ENCODE measurements around the gene LRRC74A.
"Not testable (repeated sequence)": the region's sequence is repeated elsewhere in the genome, so short reads cannot be mapped to it uniquely, and the experiment has no call there.

LRRC74A gene

DNA sequence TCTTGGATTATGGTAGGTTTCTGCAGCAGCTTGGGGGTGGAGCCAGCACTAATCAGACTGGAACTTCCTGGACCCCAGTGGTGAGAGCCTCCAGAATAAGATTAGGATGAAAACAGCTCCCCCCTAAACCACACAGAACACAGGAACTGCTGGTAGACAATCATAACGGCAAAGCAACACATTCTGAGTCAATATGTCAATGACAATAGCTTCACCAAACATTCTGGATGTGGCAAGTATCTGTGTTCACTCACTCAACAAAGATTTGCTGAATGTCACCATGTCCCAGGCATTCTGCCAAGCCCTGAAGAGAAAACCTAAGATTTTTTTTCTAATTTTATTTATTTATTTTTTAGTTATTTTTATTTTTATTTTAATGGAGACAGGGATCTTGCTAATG is 65.2 kb downstream of the LRRC74A start:
- DNase-seq (ENCODE audit: low read depth), result peak; percentile 11

DNA sequence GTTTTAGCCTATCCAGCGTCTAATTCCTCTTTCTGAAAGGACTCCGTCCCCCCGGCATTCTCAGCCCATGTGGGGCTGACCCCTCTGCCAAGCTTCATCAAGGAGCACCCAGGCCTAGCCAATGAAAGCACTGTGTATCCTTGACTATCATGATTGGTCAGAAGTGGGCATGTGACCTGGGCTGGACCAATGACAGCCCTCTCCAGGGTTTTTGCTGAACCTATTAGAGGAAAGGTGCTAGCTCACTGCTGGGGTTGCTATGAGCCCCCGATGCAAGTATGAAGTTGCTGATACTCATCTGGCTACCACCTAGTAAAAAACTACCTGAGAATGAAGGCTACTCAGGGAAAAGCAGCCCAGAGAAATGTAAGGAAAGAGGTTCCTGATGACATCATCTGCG is 68.1 kb downstream of the LRRC74A start:
- DNase-seq (ENCODE audit: low read depth), result no peak

DNA sequence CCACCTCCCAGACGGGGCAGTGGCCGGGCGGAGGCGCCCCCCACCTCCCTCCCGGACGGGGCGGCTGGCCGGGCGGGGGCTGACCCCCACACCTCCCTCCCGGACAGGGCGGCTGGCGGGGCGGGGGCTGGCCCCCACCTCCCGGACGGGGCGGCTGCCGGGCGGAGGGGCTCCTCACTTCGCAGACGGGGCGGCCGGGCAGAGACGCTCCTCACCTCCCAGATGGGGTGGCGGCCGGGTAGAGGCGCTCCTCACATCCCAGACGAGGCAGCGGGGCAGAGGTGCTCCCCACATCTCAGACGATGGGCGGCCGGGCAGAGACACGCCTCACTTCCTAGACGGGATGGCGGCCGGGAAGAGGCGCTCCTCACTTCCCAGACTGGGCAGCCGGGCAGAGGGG is 71.8 kb downstream of the LRRC74A start:
- DNase-seq (ENCODE audit: low read depth), result not testable (repeated sequence)

DNA sequence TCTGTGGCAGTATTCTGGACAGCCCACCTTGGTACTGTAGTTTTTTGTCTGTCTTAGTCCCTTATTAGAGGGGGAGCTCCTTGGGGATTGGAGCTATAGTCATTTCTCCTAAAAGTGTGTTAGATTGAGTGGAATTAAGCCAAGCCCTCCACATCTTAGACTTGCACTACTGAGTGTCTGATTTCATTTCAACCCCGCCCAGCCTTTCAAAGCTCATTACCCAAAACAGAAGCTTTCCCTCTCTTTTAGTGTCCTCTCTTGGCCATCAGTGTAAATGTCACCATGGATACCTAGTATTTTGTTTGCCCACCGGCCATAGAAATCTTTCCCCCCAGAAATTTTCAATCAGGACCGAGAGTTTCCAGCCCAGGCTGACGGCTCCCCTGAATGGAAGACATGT is 74.5 kb downstream of the LRRC74A start:
- DNase-seq (ENCODE audit: low read depth), result no peak

DNA sequence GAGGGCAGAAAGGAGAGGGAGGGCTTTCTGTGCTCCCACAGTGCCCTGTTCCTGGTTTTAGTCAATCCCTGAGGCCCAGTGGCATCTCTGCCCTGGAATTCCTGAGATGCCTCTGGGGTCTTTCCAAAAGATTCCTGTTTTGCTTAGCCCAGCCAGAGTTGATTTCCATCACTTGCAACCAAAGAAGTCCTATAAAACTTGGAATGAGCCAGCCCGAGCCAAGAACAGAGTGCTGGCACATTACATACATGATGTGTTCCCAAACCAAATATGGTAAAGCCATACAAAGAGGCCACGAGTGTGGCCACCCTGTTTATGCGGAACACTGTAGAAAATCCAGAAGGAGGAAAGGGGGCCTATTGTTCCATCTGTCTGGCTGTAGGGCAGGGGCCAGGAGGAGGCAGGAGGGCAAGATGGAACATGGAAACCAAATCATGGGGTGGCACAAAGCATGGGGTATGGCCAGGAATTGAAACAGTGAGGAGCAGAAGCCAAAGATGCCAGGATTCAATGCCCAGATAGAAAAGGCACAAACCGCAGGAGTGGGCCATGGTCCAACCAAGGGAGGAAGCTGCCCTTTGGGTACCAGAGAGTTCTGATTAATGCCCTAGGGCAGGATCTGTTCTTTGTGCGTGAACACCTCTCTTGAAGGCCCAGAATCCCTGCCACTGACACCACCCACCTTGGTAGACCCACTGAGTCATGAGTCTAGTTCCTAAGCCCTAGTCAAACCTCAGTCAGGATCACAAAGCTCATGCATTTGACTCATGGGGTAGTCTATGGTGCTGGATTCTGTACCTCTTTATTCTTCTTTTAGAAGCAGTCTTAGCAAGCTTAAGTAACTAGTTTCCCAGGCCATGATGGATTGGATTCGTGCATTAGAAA is 75.2 kb downstream of the LRRC74A start:
- no peak for DNase-seq (ENCODE audit: low read depth)

DNA sequence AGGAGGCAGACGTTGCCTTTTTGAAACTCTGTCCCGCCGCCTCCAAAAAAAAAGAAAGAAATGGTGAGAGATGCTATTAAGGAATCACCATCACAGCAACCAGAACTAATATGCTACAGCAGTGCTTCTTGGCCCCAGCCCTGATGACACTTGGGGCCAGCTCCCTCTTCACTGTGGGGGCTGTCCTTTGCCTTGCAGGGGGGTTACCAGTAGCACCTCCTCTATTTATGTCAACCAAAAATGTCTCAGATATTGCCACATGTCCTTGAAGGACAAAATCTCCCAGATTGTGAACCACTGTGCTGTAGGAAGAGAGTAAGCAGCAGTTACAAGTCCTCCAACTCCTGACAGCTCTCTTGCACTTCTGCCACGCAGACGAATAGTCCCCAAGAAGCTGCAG is 76.4 kb downstream of the LRRC74A start:
- DNase-seq (ENCODE audit: low read depth), result no peak

DNA sequence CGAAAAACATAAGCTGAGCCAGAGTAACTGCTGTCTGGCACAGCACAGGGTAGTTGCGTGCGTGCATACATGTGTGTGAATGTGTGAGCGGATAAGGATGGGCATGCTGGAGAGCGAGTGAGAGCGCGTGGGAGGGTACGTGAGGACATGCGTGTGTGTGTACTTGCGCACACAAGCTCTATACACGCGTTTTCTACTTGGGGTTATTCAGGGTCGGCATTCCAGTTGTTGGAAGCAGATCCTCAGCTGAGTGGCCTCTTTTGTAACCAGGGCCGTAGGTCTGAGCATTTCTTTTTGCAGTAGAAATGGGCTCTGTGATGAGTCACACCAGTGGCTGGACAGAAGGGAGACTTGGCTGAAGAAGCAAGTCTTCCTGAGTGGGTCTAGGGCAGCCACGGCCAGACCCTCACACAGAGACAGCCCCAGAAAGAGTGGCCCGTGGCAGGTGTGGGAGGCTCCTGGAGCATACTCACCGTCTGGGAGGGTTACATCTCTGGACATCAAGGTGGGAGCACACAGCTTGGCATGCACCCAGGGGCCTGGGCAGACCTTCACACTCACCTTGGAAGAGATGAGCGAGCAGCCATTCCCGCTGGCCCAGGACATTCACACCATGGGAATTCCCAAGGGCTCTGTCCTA is 78.0 kb downstream of the LRRC74A start:
- peak; percentile 94 for DNase-seq (ENCODE audit: low read depth)

DNA sequence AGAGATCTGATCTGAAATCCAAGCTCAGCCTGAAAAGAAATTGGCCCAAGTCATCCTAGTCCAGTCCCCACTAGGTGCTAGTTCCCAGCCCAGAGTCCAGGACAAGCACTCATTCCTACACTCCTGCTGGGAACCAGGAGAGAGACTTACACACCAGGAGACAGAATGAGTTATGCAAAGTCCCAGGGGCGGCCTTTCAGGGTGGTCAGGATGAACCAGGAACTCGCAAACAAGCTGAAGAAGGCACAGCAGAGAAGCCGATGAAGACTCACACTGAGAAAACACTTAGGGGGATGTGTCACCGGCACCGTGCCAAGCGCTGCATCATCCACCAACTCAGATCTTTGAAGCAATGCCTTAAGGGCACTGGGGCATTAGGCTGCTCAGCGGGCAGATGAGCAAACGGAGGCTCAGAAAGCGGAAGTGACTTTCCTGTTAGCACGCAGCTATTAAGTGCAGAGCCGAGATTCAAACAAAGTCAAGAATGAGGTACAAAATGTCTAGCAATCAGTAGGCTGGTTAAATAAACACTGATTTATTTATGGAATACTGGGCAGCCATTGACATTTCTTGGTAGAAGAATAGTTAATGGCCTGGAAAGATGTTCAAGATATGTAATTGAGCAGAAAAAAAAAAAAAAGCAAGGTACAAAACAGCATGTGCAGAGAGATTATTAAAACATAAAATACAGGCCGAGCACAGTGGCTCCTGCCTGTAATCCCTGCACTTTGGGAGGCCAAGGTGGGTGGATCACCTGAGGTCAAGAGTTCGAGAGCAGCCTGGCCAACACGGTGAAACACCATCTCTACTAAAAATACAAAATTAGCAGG is 78.7 kb downstream of the LRRC74A start:
- peak; percentile 96 for DNase-seq (ENCODE audit: low read depth)

DNA sequence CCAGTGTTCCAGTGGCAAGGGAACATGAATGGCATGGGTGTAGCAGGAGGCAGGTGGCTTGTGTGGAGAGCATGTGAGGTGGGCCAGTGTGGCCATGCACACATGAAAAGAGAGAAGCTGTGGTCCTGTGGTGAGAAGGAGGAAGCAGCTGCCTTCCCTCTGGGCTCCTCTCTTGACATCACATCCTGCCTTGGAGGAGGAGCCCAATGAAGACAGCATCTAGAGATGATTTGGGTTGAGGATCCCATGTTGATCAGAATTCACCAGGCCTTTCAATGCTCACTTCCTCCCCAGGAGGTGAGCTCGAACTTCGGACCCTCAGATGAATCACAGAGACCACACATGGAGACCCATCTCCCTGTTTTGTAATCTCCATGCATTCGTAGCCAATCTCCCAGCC is 82.6 kb downstream of the LRRC74A start:
- DNase-seq (ENCODE audit: low read depth), result no peak

DNA sequence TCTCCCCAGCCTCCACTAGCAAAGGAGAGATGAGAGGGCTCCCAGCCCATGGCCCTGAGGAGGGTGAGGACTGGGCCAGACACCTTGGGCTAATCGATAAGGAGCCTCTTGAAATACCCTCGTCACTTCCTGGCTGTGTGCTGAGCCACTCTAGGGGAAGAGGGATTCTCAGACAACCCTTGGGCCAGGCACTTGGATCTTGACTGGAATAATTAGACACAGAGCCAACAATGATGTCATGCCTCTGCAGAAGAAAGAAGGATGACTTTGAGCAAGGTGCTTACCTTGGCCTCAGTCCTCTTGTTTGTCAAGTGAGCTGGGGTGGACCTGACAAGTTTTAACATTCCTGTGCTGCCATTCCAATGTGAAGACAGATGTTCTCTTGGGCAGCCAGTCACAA is 83.1 kb downstream of the LRRC74A start:
- no peak for DNase-seq (ENCODE audit: low read depth)

DNA sequence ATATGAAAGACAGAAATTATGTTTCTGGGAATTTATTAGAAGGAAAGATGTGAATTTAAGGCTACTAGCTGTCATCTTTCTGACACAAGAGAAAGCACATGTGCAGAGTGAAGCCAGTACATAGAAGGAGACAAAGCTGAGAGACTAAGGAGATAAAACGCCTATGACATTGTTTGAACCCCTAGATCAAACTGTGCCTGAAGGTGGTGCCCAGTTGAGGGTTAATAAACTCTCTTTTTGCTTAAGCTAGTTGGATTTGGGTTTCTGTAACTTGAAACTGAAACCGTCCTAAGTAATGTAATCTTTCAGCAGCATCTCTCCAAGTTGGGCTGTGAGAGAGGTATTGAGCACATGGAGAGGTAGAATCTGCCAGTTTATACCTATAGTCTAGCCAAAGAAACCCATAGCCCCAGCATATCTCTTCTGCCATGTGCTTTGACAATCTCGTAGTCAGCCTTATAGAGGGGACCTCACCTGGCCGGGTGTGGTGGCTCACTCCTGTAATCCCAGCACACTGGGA is 84.2 kb downstream of the LRRC74A start:
- DNase-seq (ENCODE audit: low read depth), result no peak

DNA sequence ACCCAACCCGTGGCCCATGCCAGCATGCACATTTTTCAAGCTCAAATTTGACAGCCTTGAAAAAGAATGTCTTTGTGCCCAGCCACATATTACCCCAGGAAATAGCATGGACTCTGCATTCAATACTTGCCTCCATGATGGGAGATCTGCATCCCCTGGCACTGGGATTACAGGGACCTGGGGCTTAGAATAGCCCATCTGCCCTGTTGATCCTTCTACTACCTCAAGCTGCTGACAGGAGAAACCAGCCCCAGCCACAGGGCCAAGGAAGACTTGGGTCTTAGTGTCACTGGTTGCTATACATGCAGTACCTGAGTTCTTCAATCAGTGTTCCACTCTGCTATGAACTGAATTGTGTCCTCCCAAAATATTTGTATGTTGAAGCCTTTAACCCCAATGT is 85.3 kb downstream of the LRRC74A start:
- DNase-seq (ENCODE audit: low read depth), result no peak

DNA sequence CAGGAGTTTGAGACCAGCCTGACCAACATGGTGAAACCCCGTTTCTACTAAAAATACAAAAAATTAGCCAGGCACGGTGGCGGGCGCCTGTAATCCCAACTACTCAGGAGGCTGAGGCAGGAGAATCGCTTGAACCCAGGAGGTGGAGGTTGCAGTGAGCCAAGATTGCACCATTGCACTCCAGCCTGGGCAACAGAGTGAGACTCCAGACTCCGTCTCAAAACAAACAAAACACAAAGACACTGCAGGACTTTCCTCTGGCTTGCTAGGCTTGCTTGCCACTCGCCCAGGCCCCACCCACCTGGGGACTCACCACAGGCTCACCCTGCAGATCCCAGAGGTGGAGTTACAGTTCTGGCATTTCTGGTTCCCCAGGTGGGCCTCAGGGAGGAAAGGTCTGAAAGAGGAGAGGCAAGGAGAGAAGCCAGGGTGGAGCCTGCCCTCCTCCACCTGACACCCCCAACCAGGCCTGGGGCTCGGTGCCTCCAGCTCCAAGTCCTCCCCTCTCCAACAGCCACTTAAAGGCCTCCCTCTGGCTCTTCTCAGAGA is 88.4 kb downstream of the LRRC74A start:
- DNase-seq (ENCODE audit: low read depth), result not testable (repeated sequence)

DNA sequence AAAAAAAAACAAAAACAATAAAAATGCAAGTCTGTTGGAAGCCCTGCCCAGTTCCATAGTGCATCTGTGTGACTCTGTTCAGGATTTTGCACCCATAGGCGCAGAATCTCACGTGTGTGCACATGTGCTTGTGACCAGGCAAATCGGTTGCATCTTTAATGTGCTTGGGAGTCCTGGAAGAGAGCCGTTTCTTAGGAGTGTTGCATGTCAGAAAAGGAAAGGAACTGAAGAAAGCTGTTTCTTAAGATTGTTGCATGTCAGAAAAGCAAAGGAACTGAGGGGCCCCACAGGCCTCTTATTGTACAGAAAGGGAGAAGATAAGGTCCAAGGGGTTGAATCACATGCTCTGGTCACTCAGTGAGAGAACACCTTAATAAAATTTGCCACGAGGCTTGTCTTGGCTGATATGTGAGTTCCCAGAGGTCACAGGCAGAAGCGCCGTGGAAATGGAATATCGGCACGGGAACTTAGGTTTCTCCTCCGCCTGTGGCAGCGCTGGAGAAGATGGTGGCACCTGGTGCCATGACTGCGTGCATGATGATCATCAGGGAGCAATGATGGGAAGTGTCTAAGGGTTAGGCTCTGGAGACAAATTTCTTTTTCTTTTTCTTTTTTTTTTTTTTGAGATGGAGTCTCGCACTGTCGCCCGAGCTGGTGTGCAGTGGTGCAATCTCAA is 90.0 kb downstream of the LRRC74A start:
- DNase-seq (ENCODE audit: low read depth), result no peak

DNA sequence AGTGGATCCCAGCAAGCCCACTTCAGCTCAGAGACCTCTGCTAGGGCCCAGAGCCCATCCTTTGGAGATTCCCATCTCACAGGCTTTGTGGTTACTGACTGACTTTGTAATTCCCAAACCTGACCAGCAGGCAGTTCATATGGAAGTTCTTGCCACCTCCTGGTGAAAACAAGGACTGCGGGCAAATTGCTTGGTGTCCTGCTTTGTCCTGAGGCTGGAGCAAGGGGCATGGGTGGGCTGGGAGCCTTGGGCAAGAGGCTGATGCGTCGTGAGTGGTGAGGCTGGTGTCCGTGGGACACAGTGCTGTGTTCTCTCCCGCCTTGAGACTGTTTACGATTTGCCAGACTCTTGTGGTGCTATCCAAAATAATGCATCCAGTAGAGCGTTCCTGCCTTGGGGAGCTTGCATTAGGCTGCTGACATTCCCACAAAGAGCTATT is 91.0 kb downstream of the LRRC74A start:
- peak; percentile 80 for DNase-seq (ENCODE audit: low read depth)

DNA sequence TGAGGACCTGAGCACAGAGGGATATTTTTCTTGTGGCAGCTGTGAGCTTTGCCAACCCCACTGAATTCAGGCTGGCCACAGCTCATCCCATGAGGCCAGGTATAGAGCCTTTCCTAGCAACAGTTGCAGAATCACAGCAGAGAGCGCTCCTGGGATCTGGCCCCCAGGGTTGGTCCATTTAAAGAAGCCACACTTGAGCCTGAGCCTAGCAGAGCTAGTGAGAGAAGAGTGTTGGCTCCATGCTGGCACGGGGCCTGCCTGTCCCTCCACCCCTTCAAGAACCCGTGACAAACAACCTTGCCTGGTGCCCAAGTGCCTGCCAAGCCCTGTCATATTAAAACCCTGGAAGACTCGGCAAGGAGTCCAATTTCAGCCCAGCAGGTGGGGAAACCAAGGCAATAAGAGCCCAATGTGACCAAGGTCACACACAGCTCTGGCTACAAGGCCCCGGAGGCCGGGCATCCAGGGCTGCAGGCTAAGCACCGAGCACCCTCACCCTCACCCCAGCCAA is 91.6 kb downstream of the LRRC74A start:
- DNase-seq (ENCODE audit: low read depth), result no peak

DNA sequence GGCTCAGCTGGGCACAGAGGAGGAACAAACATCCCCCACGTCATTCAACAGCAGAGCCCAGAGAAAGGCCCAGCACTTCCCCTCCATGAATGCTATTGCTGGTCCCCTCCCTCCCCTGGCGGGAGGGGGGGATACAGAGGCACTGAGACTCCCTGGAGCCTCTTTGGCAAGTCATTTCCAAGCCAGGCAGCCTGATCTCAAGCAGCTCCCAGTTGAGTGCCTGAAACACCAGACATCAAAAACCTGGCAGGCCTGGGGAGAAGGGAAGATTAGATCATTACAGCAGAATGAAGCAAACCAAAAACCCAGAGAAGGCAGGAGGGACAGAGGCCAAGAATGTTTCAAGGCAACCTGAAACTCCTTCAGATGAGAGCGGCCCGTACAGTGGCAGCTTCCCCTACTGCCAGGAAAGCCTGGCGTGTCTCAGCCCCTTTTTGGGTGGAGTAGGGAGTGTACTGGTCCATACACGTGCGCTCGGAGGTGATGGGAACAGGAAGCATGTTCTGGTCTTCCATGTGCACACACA is 92.1 kb downstream of the LRRC74A start:
- peak; percentile 77 for DNase-seq (ENCODE audit: low read depth)

DNA sequence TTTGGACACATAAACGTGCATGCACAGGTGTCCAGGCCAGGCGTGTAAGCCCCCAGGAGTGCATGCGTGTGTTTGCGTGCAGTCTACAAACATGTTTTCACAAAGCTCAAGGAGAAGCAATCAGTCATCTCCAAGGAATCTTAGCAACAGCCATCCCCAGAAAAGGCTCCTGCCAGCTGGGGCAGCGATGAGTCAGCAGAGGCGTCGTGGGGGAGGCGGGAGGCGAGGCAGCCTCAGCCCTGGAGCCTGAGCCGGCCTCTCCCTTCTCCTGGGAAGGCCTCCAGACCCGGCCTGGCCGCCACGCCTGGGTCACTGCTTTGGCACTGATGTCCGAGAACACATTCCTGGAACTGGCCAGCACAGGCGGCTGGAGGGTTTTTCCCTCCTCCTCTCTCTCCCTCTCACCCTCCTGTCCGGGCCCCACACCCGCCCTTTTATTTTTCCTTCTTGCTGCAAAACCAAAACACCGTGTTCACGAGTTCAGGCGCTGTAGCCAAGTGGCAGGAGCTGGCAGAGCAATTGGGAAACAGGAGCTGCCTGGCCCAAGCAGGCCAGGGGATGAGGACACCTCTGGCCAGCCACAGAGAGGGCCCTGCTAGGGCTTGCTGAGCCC is 92.7 kb downstream of the LRRC74A start:
- peak; percentile 97 for DNase-seq (ENCODE audit: low read depth)
